Activated naive CD4-positive, alpha-beta T cell treated with anti-CD3 and anti-CD28 coated beads for 36 hours (primary cell): ENCODE measurements around the gene ARHGAP42. TPM values are rescaled to one million over a fixed set of nuclear protein-coding genes. Genes with fewer than 3 reads are reported as not detected.

Experiments used
- CTCF ChIA-PET: fragments of 350-600 bp; sonication (Branson Sonifier 250); formaldehyde crosslinking; loops from one replicate; lab custom pipeline; 2021; ENCODE audit warnings: antibody characterized with exemption; lab: Charles Lee
- DNase-seq: peaks from one replicate; pipeline ENCODE4 v3.0.0-alpha.2; 2020
- H3K27ac Mint-ChIP-seq: one replicate; pipeline ENCODE4 v1.8.0; 2021; ENCODE audit warnings: mild to moderate bottlenecking, mixed read lengths
- H3K27me3 Mint-ChIP-seq: one replicate; pipeline ENCODE4 v1.8.0; 2021; ENCODE audit warnings: low read depth, mixed read lengths
- H3K36me3 Mint-ChIP-seq: one replicate; pipeline ENCODE4 v1.8.0; 2021; ENCODE audit warnings: low read depth, mixed read lengths
- H3K4me1 Mint-ChIP-seq: one replicate; pipeline ENCODE4 v1.8.0; 2021; ENCODE audit warnings: low read depth, mixed read lengths
- H3K4me3 Mint-ChIP-seq: one replicate; pipeline ENCODE4 v1.8.0; 2021; ENCODE audit warnings: mild to moderate bottlenecking, moderate library complexity, mixed read lengths
- H3K9me3 Mint-ChIP-seq: one replicate; pipeline ENCODE4 v1.8.0; 2021; ENCODE audit warnings: mixed read lengths
- intact Hi-C: fragments of 100-400 bp; cut with micrococcal nuclease; formaldehyde crosslinking; loops from one replicate; pipeline ENCODE4 v1.15.1; 2023
- total RNA-seq, 2 experiments: library from RNA; stranded (reverse); gene quantifications; one replicate each; pipeline ENCODE4 v1.2.3, GENCODE V29; 2021

Gene ARHGAP42
- total RNA-seq, 2 experiments from 2014 or later: not detected

- Mint-ChIP-seq H3K4me1 (no peaks in the 10 kb centered on the region), H3K9me3 (no peaks in the 10 kb centered on the region), H3K27me3 (peaks cover 4% of the 10 kb centered on the region), H3K36me3 (no peaks in the 10 kb centered on the region), H3K4me3 (no peak overlapping the region), H3K27ac (no peak overlapping the region)
- CTCF ChIA-PET: no interaction called here
- no peak for DNase-seq
- intact Hi-C loops: no loop called here
These were observed 89.3 kb downstream of the ARHGAP42 start for GRCh38 chr11:100776212-100776896.

- Mint-ChIP-seq H3K4me1 (no peaks in the 10 kb centered on the region), H3K4me3 (no peak overlapping the region), H3K27ac (no peak overlapping the region), H3K9me3 (no peaks in the 10 kb centered on the region), H3K36me3 (no peaks in the 10 kb centered on the region), H3K27me3 (peaks cover 4% of the 10 kb centered on the region)
- CTCF ChIA-PET: interaction anchor here (0.6 kb wide), 1 partner anchor 587 kb away, joined by 3 read pairs; no protein-coding TSS in a partner anchor
- intact Hi-C loops: no loop called here
- no peak for DNase-seq
These were observed 90.0 kb downstream of the ARHGAP42 start for GRCh38 chr11:100777103-100777502.

GRCh38 chr11:100777736-100778135 is 90.6 kb downstream of the ARHGAP42 start:
- DNase-seq: no peak
- intact Hi-C loops: no loop called here
- Mint-ChIP-seq H3K27me3 (peaks cover 4% of the 10 kb centered on the region), H3K27ac (no peak overlapping the region), H3K9me3 (no peaks in the 10 kb centered on the region), H3K4me1 (no peaks in the 10 kb centered on the region), H3K4me3 (no peak overlapping the region), H3K36me3 (no peaks in the 10 kb centered on the region)
- CTCF ChIA-PET: no interaction called here

- H3K27me3 Mint-ChIP-seq: peaks cover 4% of the 10 kb centered on the region
- H3K4me1 Mint-ChIP-seq: no peaks in the 10 kb centered on the region
- no peaks in the 10 kb centered on the region for H3K9me3 Mint-ChIP-seq
- H3K36me3 Mint-ChIP-seq: no peaks in the 10 kb centered on the region
- CTCF ChIA-PET: no interaction called here
- intact Hi-C loops: no loop called here
- no peak overlapping the region for H3K27ac Mint-ChIP-seq
- no peak overlapping the region for H3K4me3 Mint-ChIP-seq
- DNase-seq: no peak
These were observed 91.2 kb downstream of the ARHGAP42 start for GRCh38 chr11:100778166-100778785.

GRCh38 chr11:100780470-100780869 is 93.4 kb downstream of the ARHGAP42 start:
- no peaks in the 10 kb centered on the region for H3K27me3 Mint-ChIP-seq
- no peaks in the 10 kb centered on the region for H3K9me3 Mint-ChIP-seq
- H3K27ac Mint-ChIP-seq: no peak overlapping the region
- no peaks in the 10 kb centered on the region for H3K4me1 Mint-ChIP-seq
- no peaks in the 10 kb centered on the region for H3K36me3 Mint-ChIP-seq
- no peak for DNase-seq
- intact Hi-C loops: no loop called here
- CTCF ChIA-PET: no interaction called here
- no peak overlapping the region for H3K4me3 Mint-ChIP-seq

- CTCF ChIA-PET: no interaction called here
- H3K4me3 Mint-ChIP-seq: no peak overlapping the region
- H3K27me3 Mint-ChIP-seq: no peaks in the 10 kb centered on the region
- DNase-seq: no peak
- H3K27ac Mint-ChIP-seq: no peak overlapping the region
- no peaks in the 10 kb centered on the region for H3K36me3 Mint-ChIP-seq
- H3K4me1 Mint-ChIP-seq: no peaks in the 10 kb centered on the region
- peaks cover 2% of the 10 kb centered on the region for H3K9me3 Mint-ChIP-seq
- intact Hi-C loops: no loop called here
These were observed 98.3 kb downstream of the ARHGAP42 start for GRCh38 chr11:100785148-100785983.

GRCh38 chr11:100788561-100789295 is 101.6 kb downstream of the ARHGAP42 start:
- no peak overlapping the region for H3K4me3 Mint-ChIP-seq
- no peaks in the 10 kb centered on the region for H3K27me3 Mint-ChIP-seq
- CTCF ChIA-PET: no interaction called here
- no peaks in the 10 kb centered on the region for H3K36me3 Mint-ChIP-seq
- H3K9me3 Mint-ChIP-seq: peaks cover 2% of the 10 kb centered on the region
- no peak for DNase-seq
- no peaks in the 10 kb centered on the region for H3K4me1 Mint-ChIP-seq
- intact Hi-C loops: no loop called here
- H3K27ac Mint-ChIP-seq: no peak overlapping the region

- H3K4me1 Mint-ChIP-seq: no peaks in the 10 kb centered on the region
- intact Hi-C loops: no loop called here
- peaks cover 2% of the 10 kb centered on the region for H3K9me3 Mint-ChIP-seq
These were observed 102.4 kb downstream of the ARHGAP42 start for GRCh38 chr11:100789500-100789899.

GRCh38 chr11:100790073-100790472 is 103.0 kb downstream of the ARHGAP42 start:
- Mint-ChIP-seq H3K27me3 (no peaks in the 10 kb centered on the region), H3K27ac (no peak overlapping the region), H3K4me3 (no peak overlapping the region), H3K9me3 (peaks cover 2% of the 10 kb centered on the region), H3K36me3 (no peaks in the 10 kb centered on the region), H3K4me1 (no peaks in the 10 kb centered on the region)
- CTCF ChIA-PET: no interaction called here
- intact Hi-C loops: no loop called here
- DNase-seq: no peak

More at GRCh38 chr11:100789500-100789899, 102.4 kb downstream of the ARHGAP42 start:
- DNase-seq: no peak
- Mint-ChIP-seq H3K27me3 (no peaks in the 10 kb centered on the region), H3K4me3 (no peak overlapping the region), H3K36me3 (no peaks in the 10 kb centered on the region), H3K27ac (no peak overlapping the region)
- CTCF ChIA-PET: no interaction called here

- Mint-ChIP-seq H3K36me3 (no peaks in the 10 kb centered on the region), H3K4me3 (no peak overlapping the region), H3K27me3 (no peaks in the 10 kb centered on the region), H3K4me1 (no peaks in the 10 kb centered on the region), H3K9me3 (peaks cover 2% of the 10 kb centered on the region), H3K27ac (no peak overlapping the region)
- intact Hi-C loops: no loop called here
- DNase-seq: no peak
- CTCF ChIA-PET: no interaction called here
These were observed 104.0 kb downstream of the ARHGAP42 start for GRCh38 chr11:100791103-100791502.

GRCh38 chr11:100791860-100792259 is 104.8 kb downstream of the ARHGAP42 start:
- CTCF ChIA-PET: no interaction called here
- intact Hi-C loops: no loop called here
- H3K27ac Mint-ChIP-seq: no peak overlapping the region
- no peaks in the 10 kb centered on the region for H3K9me3 Mint-ChIP-seq
- no peaks in the 10 kb centered on the region for H3K4me1 Mint-ChIP-seq
- H3K36me3 Mint-ChIP-seq: no peaks in the 10 kb centered on the region
- H3K27me3 Mint-ChIP-seq: no peaks in the 10 kb centered on the region
- DNase-seq: no peak
- no peak overlapping the region for H3K4me3 Mint-ChIP-seq

- H3K4me3 Mint-ChIP-seq: no peak overlapping the region
- no peak overlapping the region for H3K27ac Mint-ChIP-seq
- no peaks in the 10 kb centered on the region for H3K36me3 Mint-ChIP-seq
- CTCF ChIA-PET: no interaction called here
- DNase-seq: no peak
- no peaks in the 10 kb centered on the region for H3K4me1 Mint-ChIP-seq
- no peaks in the 10 kb centered on the region for H3K9me3 Mint-ChIP-seq
- H3K27me3 Mint-ChIP-seq: no peaks in the 10 kb centered on the region
- intact Hi-C loops: no loop called here
These were observed 106.4 kb downstream of the ARHGAP42 start for GRCh38 chr11:100793525-100793924.
